GM19035 (cell line): ENCODE measurements around the gene BLMH.
"Not testable (repeated sequence)": the region's sequence is repeated elsewhere in the genome, so short reads cannot be mapped to it uniquely, and the experiment has no call there.

Experiments used
- ATAC-seq: cut with Tn5 transposase; IDR thresholded peaks from one replicate; pipeline ENCODE4 v1.9.1; 2021; ENCODE audit not compliant: unreplicated experiment

BLMH gene

DNA sequence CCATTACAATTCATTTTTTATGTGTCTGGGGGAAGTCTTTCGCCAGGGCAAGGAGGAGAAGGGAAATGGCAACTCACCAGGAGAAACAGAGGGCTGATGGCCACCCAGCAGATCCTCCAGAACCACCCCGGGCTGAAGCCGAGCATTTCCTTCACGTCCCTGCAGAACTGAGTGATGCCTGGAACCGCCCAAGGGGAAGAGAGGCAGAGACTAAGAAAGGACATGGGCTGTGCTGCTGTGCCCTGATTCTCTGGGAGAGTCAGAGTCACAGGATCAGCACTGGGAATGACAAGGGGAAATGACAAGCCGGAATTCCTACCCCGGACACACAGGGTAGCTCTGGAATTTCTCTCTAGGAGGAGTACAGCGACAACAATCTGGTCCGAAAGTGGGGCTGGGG is 84.1 kb downstream of the BLMH start:
- no peak for ATAC-seq

DNA sequence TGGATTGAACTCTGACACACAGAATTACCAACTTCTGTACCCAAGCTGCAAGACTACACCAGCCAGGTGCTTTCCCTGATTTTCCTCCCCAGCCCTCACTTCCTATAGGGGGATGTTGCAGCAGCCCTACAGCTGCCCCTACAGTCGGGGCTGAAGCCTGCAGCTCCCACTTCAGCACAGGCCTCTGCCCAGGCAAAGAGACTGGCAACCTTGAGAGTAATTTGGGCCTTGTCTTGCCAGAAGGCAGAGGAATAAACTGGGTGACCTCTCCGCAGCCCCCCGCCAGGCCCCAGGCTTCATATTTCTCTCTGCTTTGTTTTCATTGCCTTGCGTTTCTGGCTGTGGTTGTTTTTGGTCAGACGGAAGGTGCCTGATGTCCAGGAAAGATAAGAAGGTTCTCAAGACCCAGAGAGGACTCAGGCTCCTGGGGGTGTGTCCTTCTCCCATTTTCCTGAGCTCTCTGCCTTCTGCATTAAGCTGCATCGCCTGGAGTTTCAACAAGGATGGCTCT is 88.2 kb downstream of the BLMH start:
- ATAC-seq = no peak

DNA sequence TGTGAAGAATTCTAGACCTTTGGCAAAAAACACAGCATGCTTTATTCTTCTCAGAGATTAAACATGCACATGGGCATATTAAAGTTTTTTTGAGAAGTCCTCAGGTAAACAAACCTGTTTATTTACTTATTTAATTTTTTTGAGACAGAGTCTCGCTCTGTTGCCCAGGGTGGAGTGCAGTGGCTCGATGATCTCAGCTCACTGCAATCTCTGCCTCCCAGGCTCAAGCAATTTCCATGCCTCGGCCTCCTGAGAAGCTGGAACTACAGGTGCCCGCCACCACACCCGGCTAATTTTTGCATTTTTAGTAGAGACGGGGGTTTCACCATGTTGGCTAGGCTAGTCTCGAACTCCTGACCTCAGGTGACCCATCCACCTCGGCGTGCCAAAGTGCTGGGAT is 91.1 kb downstream of the BLMH start:
- ATAC-seq = not testable (repeated sequence)

DNA sequence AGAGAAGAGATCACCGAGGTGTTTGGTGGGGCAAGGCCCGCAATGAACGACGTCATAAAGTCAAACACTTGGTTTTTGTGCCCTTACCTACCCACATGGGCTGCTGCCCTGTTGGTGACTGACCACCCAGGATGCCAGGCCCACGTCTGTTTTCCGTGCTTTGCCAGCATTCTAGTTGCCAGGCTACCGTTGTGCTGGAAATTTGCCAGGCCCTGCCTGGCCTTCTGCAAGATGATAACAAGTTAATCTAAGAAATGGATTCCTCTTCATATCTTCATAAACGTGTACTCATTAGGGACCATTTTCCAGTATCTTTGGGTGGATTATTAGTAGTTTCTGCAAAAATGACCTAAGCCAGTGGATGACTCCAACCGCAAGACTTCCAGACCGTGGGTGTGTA is 91.6 kb downstream of the BLMH start:
- ATAC-seq = no peak

DNA sequence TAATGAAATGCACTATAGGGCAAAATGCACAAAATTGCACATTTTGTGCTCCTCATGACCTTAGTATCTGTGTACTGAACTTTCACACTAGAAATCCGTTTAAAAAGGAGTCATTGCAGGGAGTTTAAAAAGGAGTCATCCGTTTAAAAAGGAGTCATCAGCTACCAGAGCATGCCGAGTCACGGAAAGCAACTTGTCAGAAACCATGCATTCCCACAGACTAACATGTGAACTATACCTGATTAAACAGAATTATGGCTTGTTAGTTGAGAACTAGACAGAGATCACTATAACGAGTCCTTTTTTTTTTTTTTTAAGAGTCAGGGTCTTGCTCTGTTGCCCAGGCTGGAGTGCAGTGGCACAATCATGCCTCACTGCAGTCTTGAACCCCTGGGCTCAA is 92.1 kb downstream of the BLMH start:
- no peak for ATAC-seq
